Measurements from ENCODE around the gene MRAS.

MRAS gene

DNA sequence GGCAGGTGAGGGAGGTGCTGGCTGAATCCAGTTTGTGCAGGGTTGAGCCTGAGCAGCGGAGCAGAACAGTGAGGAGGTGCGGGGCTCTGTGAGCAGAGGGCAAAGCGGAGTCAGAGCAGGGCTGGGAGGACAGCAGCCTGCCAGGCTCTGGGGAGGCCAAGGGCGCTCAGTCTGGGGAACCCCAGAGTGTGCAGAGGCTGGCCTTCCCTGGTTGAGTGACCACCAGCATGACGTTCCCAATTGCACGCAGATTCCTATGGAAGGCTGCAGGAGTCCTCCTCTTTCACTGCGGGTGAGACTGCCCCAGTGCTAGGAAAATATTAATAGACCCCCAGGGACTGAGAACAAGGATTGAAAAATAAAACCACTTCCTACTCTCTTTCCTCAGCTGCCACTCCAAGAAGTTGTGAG, 13.2 kb downstream of the MRAS start:
- Histone ChIP-seq H3K27me3 (ENCODE audit: insufficient read depth, poor library complexity, severe bottlenecking) (no peaks in the 10 kb centered on the region), H3K4me3 (ENCODE audit: severe bottlenecking) (no peak overlapping the region), H3K4me1 (ENCODE audit: insufficient read depth, poor library complexity, severe bottlenecking) (no peaks in the 10 kb centered on the region), H3K36me3 (ENCODE audit: low read depth) (no peaks in the 10 kb centered on the region), H3K27ac (ENCODE audit: poor library complexity, severe bottlenecking) (no peak overlapping the region), H3K9me3 (ENCODE audit: severe bottlenecking) (no peaks in the 10 kb centered on the region)
- TF ChIP-seq, protein P1, sequence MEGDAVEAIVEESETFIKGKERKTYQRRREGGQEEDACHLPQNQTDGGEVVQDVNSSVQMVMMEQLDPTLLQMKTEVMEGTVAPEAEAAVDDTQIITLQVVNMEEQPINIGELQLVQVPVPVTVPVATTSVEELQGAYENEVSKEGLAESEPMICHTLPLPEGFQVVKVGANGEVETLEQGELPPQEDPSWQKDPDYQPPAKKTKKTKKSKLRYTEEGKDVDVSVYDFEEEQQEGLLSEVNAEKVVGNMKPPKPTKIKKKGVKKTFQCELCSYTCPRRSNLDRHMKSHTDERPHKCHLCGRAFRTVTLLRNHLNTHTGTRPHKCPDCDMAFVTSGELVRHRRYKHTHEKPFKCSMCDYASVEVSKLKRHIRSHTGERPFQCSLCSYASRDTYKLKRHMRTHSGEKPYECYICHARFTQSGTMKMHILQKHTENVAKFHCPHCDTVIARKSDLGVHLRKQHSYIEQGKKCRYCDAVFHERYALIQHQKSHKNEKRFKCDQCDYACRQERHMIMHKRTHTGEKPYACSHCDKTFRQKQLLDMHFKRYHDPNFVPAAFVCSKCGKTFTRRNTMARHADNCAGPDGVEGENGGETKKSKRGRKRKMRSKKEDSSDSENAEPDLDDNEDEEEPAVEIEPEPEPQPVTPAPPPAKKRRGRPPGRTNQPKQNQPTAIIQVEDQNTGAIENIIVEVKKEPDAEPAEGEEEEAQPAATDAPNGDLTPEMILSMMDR (IDR thresholded peaks at IDR 0.05; ENCODE audit: poor library complexity, severe bottlenecking), result no peak
- DNase-seq (ENCODE audit: low spot score), result no peak
- ATAC-seq (ENCODE audit: low read depth), result no peak

DNA sequence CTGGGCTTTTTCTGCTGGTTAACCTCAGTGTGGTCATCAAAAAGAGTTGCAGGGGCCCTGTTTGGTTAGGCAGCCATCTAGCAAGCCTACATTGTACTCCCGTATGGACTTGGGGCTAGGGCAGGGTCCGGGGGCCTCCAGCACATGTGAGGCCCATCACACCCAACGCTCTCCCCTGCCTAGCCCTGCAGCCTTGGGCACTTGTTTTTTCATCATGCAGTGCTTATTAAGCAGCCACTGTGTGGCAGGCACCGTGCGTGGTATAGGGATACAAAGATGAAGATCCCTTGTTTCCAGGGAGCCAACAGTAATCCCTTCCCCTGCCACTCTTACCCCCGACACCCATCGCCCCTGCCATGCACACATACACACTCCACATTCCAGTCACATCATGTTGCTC, 14.2 kb downstream of the MRAS start:
- ATAC-seq (ENCODE audit: low read depth) (no peak), DNase-seq (ENCODE audit: low spot score) (no peak)
- no peaks in the 10 kb centered on the region for H3K4me1 ChIP-seq (ENCODE audit: insufficient read depth, poor library complexity, severe bottlenecking)
- H3K27me3 ChIP-seq (ENCODE audit: insufficient read depth, poor library complexity, severe bottlenecking), result no peaks in the 10 kb centered on the region
- no peak overlapping the region for H3K4me3 ChIP-seq (ENCODE audit: severe bottlenecking)
- TF ChIP-seq, protein P1 (IDR thresholded peaks at IDR 0.05; ENCODE audit: poor library complexity, severe bottlenecking), result no peak
- no peak overlapping the region for H3K27ac ChIP-seq (ENCODE audit: poor library complexity, severe bottlenecking)
- no peaks in the 10 kb centered on the region for H3K36me3 ChIP-seq (ENCODE audit: low read depth)
- no peaks in the 10 kb centered on the region for H3K9me3 ChIP-seq (ENCODE audit: severe bottlenecking)

DNA sequence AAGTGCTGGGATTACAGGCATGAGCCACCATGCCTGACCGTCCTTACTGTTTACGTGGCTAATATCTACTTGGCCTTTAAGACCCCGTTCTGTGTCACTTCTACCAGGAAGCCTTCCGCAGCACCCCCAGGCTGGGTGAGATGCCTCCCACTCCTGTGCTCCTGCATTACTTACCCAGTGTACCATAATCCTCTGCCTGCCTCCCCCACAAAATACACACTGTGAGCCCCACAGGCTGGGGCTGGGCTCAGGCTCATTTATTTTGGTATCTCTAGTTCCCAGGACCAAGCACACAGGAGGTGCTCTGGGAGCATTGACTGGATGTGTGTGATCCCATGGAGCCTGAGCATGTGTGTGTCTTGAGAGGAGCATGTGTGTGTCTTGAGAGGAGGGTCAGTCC, 14.9 kb downstream of the MRAS start:
- TF ChIP-seq, protein P1 (IDR thresholded peaks at IDR 0.05; ENCODE audit: poor library complexity, severe bottlenecking), result no peak
- H3K27me3 ChIP-seq (ENCODE audit: insufficient read depth, poor library complexity, severe bottlenecking), result no peaks in the 10 kb centered on the region
- H3K4me1 ChIP-seq (ENCODE audit: insufficient read depth, poor library complexity, severe bottlenecking), result no peaks in the 10 kb centered on the region
- H3K4me3 ChIP-seq (ENCODE audit: severe bottlenecking), result no peak overlapping the region
- no peak overlapping the region for H3K27ac ChIP-seq (ENCODE audit: poor library complexity, severe bottlenecking)
- no peak for ATAC-seq (ENCODE audit: low read depth)
- H3K9me3 ChIP-seq (ENCODE audit: severe bottlenecking), result no peaks in the 10 kb centered on the region
- no peaks in the 10 kb centered on the region for H3K36me3 ChIP-seq (ENCODE audit: low read depth)
- no peak for DNase-seq (ENCODE audit: low spot score)

GRCh38 chr3:138364356-138365252, 16.2 kb downstream of the MRAS start:
- H3K4me3 ChIP-seq (ENCODE audit: severe bottlenecking), result no peak overlapping the region
- no peaks in the 10 kb centered on the region for H3K4me1 ChIP-seq (ENCODE audit: insufficient read depth, poor library complexity, severe bottlenecking)
- H3K9me3 ChIP-seq (ENCODE audit: severe bottlenecking), result no peaks in the 10 kb centered on the region
- no peak for DNase-seq (ENCODE audit: low spot score)
- TF ChIP-seq, protein P1 (IDR thresholded peaks at IDR 0.05; ENCODE audit: poor library complexity, severe bottlenecking), result no peak
- no peaks in the 10 kb centered on the region for H3K36me3 ChIP-seq (ENCODE audit: low read depth)
- no peaks in the 10 kb centered on the region for H3K27me3 ChIP-seq (ENCODE audit: insufficient read depth, poor library complexity, severe bottlenecking)
- ATAC-seq (ENCODE audit: low read depth), result no peak
- no peak overlapping the region for H3K27ac ChIP-seq (ENCODE audit: poor library complexity, severe bottlenecking)

DNA sequence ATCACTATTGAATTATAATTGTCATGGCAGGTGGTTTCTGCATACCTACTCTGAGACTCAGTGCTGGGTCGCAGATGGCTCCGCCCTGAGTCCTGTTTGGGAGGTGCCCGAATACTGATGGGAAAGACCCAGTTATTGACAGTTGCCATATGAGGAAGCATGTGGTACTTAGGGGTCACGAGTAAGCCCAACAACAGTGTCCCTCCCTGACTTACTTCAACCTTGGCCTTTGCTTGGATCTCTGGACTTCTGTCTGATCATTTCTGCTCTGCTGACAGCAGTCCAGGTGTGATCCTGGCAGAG, 16.8 kb downstream of the MRAS start:
- H3K4me1 ChIP-seq (ENCODE audit: insufficient read depth, poor library complexity, severe bottlenecking), result no peaks in the 10 kb centered on the region
- ATAC-seq (ENCODE audit: low read depth), result no peak
- no peak overlapping the region for H3K4me3 ChIP-seq (ENCODE audit: severe bottlenecking)
- no peak for DNase-seq (ENCODE audit: low spot score)
- H3K27me3 ChIP-seq (ENCODE audit: insufficient read depth, poor library complexity, severe bottlenecking), result no peaks in the 10 kb centered on the region
- H3K9me3 ChIP-seq (ENCODE audit: severe bottlenecking), result no peaks in the 10 kb centered on the region
- H3K36me3 ChIP-seq (ENCODE audit: low read depth), result no peaks in the 10 kb centered on the region
- H3K27ac ChIP-seq (ENCODE audit: poor library complexity, severe bottlenecking), result no peak overlapping the region
- TF ChIP-seq, protein P1 (IDR thresholded peaks at IDR 0.05; ENCODE audit: poor library complexity, severe bottlenecking), result no peak
